Lower leg skin (tissue), 4 donors: ENCODE results near the gene CAMKK1. TPM values are rescaled to one million over a fixed set of nuclear protein-coding genes. Genes with fewer than 3 reads are reported as not detected.

Experiments
- DNase-seq, 2 donors: peaks; one replicate each; pipeline ENCODE4 v3.0.0-alpha.2; 2019; ENCODE audit warnings: low spot score in 2 of 2
- H3K4me3 ChIP-seq: fragments of 200-600 bp; sonication (generic); 2 replicates; pipeline ENCODE4 v1.5.1; 2017; ENCODE audit warnings: mild to moderate bottlenecking, low read depth; ENCODE audit not compliant: poor library complexity, severe bottlenecking
- CTCF ChIP-seq, 3 donors: fragments of 450-650 bp; IDR thresholded peaks; one replicate each; pipeline ENCODE4 v1.5.1; 2016; ENCODE audit warnings: antibody characterized with exemption in 3 of 3, mild to moderate bottlenecking in 3 of 3, moderate library complexity in 2 of 3
- POLR2A ChIP-seq, 2 donors: fragments of 450-650 bp; IDR thresholded peaks; one replicate each; pipeline ENCODE4 v1.6.1; 2016 to 2017; ENCODE audit warnings: antibody characterized with exemption in 2 of 2, mild to moderate bottlenecking in 1 of 2, moderate library complexity in 1 of 2
- WGBS, 2 donors: methylation state at CpG; one replicate each; pipeline ENCODE4 v1.1.5; 2018; 5-methylcytosine and 5-hydroxymethylcytosine counted together
- intact Hi-C: fragments of 100-400 bp; cut with DNase I; formaldehyde crosslinking; loops from one replicate; pipeline ENCODE4 v1.15.0; 2023; ENCODE audit warnings: low total_unique reads
- total RNA-seq, 4 donors: library from RNA; depleted of rRNA; stranded (reverse); fragments of >200 nt; gene quantifications; one replicate each; pipeline ENCODE4 v1.1.0, GENCODE V29; 2016

Gene CAMKK1
- total RNA-seq, 4 donors from 2014 or later: 7.3 to 21.2 (median 14.6) TPM

- TF ChIP-seq POLR2A (IDR thresholded peaks at IDR 0.05) (no peak), CTCF (IDR thresholded peaks at IDR 0.05) (no peak)
- intact Hi-C loops: no loop called here
- H3K4me3 ChIP-seq: no peak overlapping the region
- 88 to 95% methylated on average over 4 of the region's 4 CpGs for WGBS, 2 donors
- no peak for DNase-seq
Observed at GRCh38 chr17:3885970-3886369, 6.9 kb downstream of the CAMKK1 start.

GRCh38 chr17:3885271-3885670, 7.6 kb downstream of the CAMKK1 start:
- intact Hi-C loops: no loop called here
- 69 to 78% methylated on average over 9 to 11 of the region's 14 CpGs for WGBS, 2 donors
- TF ChIP-seq CTCF (IDR thresholded peaks at IDR 0.05) (no peak), POLR2A (IDR thresholded peaks at IDR 0.05) (no peak)

GRCh38 chr17:3884188-3884587, 8.7 kb downstream of the CAMKK1 start:
- H3K4me3 ChIP-seq: no peak overlapping the region
- TF ChIP-seq POLR2A (IDR thresholded peaks at IDR 0.05) (no peak), CTCF (IDR thresholded peaks at IDR 0.05) (no peak)
- 86 to 91% methylated on average over 12 of the region's 12 CpGs for WGBS, 2 donors
- no peak for DNase-seq
- intact Hi-C loops: no loop called here

More at GRCh38 chr17:3885271-3885670, 7.6 kb downstream of the CAMKK1 start:
- DNase-seq: no peak
- H3K4me3 ChIP-seq: no peak overlapping the region

- no peak for TF ChIP-seq CTCF (IDR thresholded peaks at IDR 0.05)
- no peak for TF ChIP-seq POLR2A (IDR thresholded peaks at IDR 0.05)
- DNase-seq: no peak
- intact Hi-C loops: no loop called here
- WGBS, 2 donors: 76 to 89% methylated on average over 4 of the region's 4 CpGs
- H3K4me3 ChIP-seq: no peak overlapping the region
Observed at GRCh38 chr17:3882276-3882675, 10.6 kb downstream of the CAMKK1 start.

GRCh38 chr17:3880983-3881382, 11.9 kb downstream of the CAMKK1 start:
- WGBS, 2 donors: 89 to 92% methylated on average over 7 of the region's 7 CpGs
- TF ChIP-seq POLR2A (IDR thresholded peaks at IDR 0.05) (no peak), CTCF (IDR thresholded peaks at IDR 0.05) (no peak)
- no peak overlapping the region for H3K4me3 ChIP-seq
- DNase-seq: no peak
- intact Hi-C loops: no loop called here
